A549 treated with RU486 at 1 μM for 4 hours (cell line): ENCODE measurements around the gene ABLIM2. TPM values are rescaled to one million over a fixed set of nuclear protein-coding genes. Genes with fewer than 3 reads are reported as not detected.

Source experiments
- total RNA-seq: library from RNA; stranded (reverse); fragments of 200-300 nt; extraction: Qiagen RNA extraction; gene quantifications from 5 replicates; pipeline ENCODE4 v1.2.3, GENCODE V29; 2022; ENCODE audit warnings: low read depth

The ABLIM2 gene
- total RNA-seq = 0.54 to 0.88 TPM (median 0.58 TPM) in 5 replicates

GRCh38 chr4:8158710-8159536 lies at the start of gene ABLIM2:
Gene ABLIM2, minus strand, starts transcription at chr4:8158813. Its CDS starts 124 bp downstream, at chr4:8158689.

GRCh38 chr4:8198906-8199593 lies 40.4 kb upstream of the ABLIM2 start, which contains the start of gene SH3TC1:
Gene SH3TC1, plus strand, starts transcription at chr4:8199290. Its CDS starts 5,905 bp downstream, at chr4:8205195.

GRCh38 chr4:7939377-7940108 lies 219.1 kb downstream of the ABLIM2 start, which contains the start of gene AFAP1:
Gene AFAP1, minus strand, starts transcription at chr4:7939861. Its CDS starts 67,783 bp downstream, at chr4:7872078.

Other genes starting within 250 kb of the ABLIM2 start
- 22.4 to 33.1 TPM (median 30.7 TPM) in 5 replicates for gene AFAP1, start 219.0 kb downstream of the ABLIM2 start, total RNA-seq
- gene SH3TC1, start 40.5 kb upstream of the ABLIM2 start, total RNA-seq = 6.7 to 10.5 TPM (median 7.7 TPM) in 5 replicates
- 14.4 to 20.0 TPM (median 17.9 TPM) in 5 replicates for gene HTRA3, start 110.9 kb upstream of the ABLIM2 start, total RNA-seq